Tracheal epithelial cell (primary cell): ENCODE data around the gene SMR3B. TPM values are rescaled to one million over a fixed set of nuclear protein-coding genes. Genes with fewer than 3 reads are reported as not detected.

Experiments
- total RNA-seq: library from RNA; depleted of rRNA; stranded (reverse); fragments of >200 nt; gene quantifications from 2 replicates; pipeline ENCODE4 v1.2.1, GENCODE V29; 2014

SMR3B gene
- not detected in 2 replicates for total RNA-seq

GRCh38 chr4:70382691-70383181 is at the start of gene SMR3B:
Gene SMR3B (plus strand): TSS chr4:70383131. CDS start chr4:70384511, 1,380 bp downstream.

GRCh38 chr4:70334681-70335080 is 48.2 kb upstream of the SMR3B start, which contains the start of gene CABS1:
Gene CABS1 (plus strand): TSS chr4:70334981. CDS start chr4:70335040, 59 bp downstream.

GRCh38 chr4:70360460-70360859 is 22.5 kb upstream of the SMR3B start, which contains the start of gene SMR3A:
Gene SMR3A (plus strand): TSS chr4:70360760. CDS start chr4:70362116, 1,356 bp downstream.

GRCh38 chr4:70397580-70397979 is 14.6 kb downstream of the SMR3B start, which contains the start of gene OPRPN:
Gene OPRPN (plus strand): TSS chr4:70397940. CDS start chr4:70399286, 1,346 bp downstream.

Other genes starting within 250 kb of the SMR3B start
- gene PRR27, start 228.9 kb upstream of the SMR3B start, total RNA-seq: not detected in 2 replicates
- gene ODAM, start 187.4 kb upstream of the SMR3B start, total RNA-seq: not detected in 2 replicates
- gene FDCSP, start 157.0 kb upstream of the SMR3B start, total RNA-seq: not detected in 2 replicates
- gene CSN3, start 140.5 kb upstream of the SMR3B start, total RNA-seq: not detected in 2 replicates
- not detected in 2 replicates for gene CABS1, start 48.1 kb upstream of the SMR3B start, total RNA-seq
- not detected in 2 replicates for gene SMR3A, start 22.4 kb upstream of the SMR3B start, total RNA-seq
- gene OPRPN, start 14.8 kb downstream of the SMR3B start, total RNA-seq: not detected in 2 replicates
- gene MUC7, start 89.1 kb downstream of the SMR3B start, total RNA-seq: not detected in 2 replicates
- 0.85 and 1.9 TPM in 2 replicates for gene AMTN, start 135.4 kb downstream of the SMR3B start, total RNA-seq
- not detected in 2 replicates for gene AMBN, start 209.1 kb downstream of the SMR3B start, total RNA-seq
- 0.48 TPM in 1 of 2 replicates, not detected in the other for gene ENAM, start 245.6 kb downstream of the SMR3B start, total RNA-seq